GM23338 (cell line): Measurements from ENCODE around the gene SCP2. TPM values are rescaled to one million over a fixed set of nuclear protein-coding genes. Genes with fewer than 3 reads are reported as not detected.

Source experiments
- ATAC-seq: fragments of 200-7000 bp; cut with Tn5 transposase; 3 replicates; pipeline ENCODE4 v1.9.1; 2020
- DNase-seq: peaks from one replicate; pipeline ENCODE4 v3.0.0-alpha.2; 2015; ENCODE audit warnings: low spot score
- H2AFZ ChIP-seq: fragments of 200-600 bp; sonication (generic); 2 replicates; pipeline ENCODE4 v1.8.0; 2016; ENCODE audit warnings: antibody characterized with exemption, mild to moderate bottlenecking, moderate library complexity
- H3F3A ChIP-seq: fragments of 200-600 bp; sonication (generic); replicated peaks from 2 replicates; pipeline ENCODE4 v1.8.0; 2017; ENCODE audit warnings: antibody characterized with exemption, mixed run types, low read depth
- H3K27ac ChIP-seq: fragments of 200-600 bp; sonication (generic); 2 replicates; pipeline ENCODE4 v1.6.1; 2016; ENCODE audit warnings: low read depth
- H3K27me3 ChIP-seq: fragments of 200-600 bp; sonication (generic); 2 replicates; pipeline ENCODE4 v1.8.0; 2016; ENCODE audit warnings: mild to moderate bottlenecking, mixed run types, moderate library complexity; ENCODE audit not compliant: insufficient read depth
- H3K36me3 ChIP-seq: fragments of 200-600 bp; sonication (generic); 2 replicates; pipeline ENCODE4 v1.8.0; 2016; ENCODE audit warnings: mild to moderate bottlenecking; ENCODE audit not compliant: insufficient read depth
- H3K4me1 ChIP-seq: fragments of 200-600 bp; sonication (generic); 2 replicates; pipeline ENCODE4 v1.8.0; 2016; ENCODE audit warnings: mild to moderate bottlenecking, moderate library complexity; ENCODE audit not compliant: insufficient read depth
- H3K4me2 ChIP-seq: fragments of 200-600 bp; sonication (generic); 2 replicates; pipeline ENCODE4 v1.7.1; 2017; ENCODE audit warnings: mixed run types
- H3K4me3 ChIP-seq: fragments of 200-600 bp; sonication (generic); 2 replicates; pipeline ENCODE4 v1.6.1; 2016; ENCODE audit warnings: mixed run types
- H3K79me2 ChIP-seq: fragments of 200-600 bp; sonication (generic); replicated peaks from 2 replicates; pipeline ENCODE4 v1.8.0; 2017; ENCODE audit warnings: mild to moderate bottlenecking; ENCODE audit not compliant: insufficient read depth
- H3K9me2 ChIP-seq: fragments of 200-600 bp; sonication (generic); 2 replicates; pipeline ENCODE4 v1.8.0; 2017; ENCODE audit not compliant: insufficient read depth
- H4K20me1 ChIP-seq: fragments of 200-600 bp; sonication (generic); replicated peaks from 2 replicates; pipeline ENCODE4 v1.8.0; 2017; ENCODE audit warnings: mild to moderate bottlenecking; ENCODE audit not compliant: insufficient read depth
- H3K27ac Mint-ChIP-seq: 2 replicates; pipeline ENCODE4 v1.8.0; 2020; ENCODE audit warnings: inconsistent platforms, mild to moderate bottlenecking, moderate library complexity, mixed read lengths
- H3K27me3 Mint-ChIP-seq: 3 replicates; pipeline ENCODE4 v1.8.0; 2022; ENCODE audit warnings: low read depth, mild to moderate bottlenecking, moderate library complexity, mixed read lengths, inconsistent platforms; ENCODE audit not compliant: insufficient read depth, poor library complexity
- H3K36me3 Mint-ChIP-seq: 3 replicates; pipeline ENCODE4 v1.8.0; 2021; ENCODE audit warnings: low read depth, mild to moderate bottlenecking, inconsistent platforms, moderate library complexity, mixed read lengths
- H3K4me1 Mint-ChIP-seq: 3 replicates; pipeline ENCODE4 v1.8.0; 2020; ENCODE audit warnings: mild to moderate bottlenecking, inconsistent platforms, mixed read lengths
- H3K4me3 Mint-ChIP-seq: 3 replicates; pipeline ENCODE4 v1.8.0; 2021; ENCODE audit warnings: moderate library complexity, mild to moderate bottlenecking, inconsistent platforms, mixed read lengths
- H3K9me3 Mint-ChIP-seq: 3 replicates; pipeline ENCODE4 v1.8.0; 2020; ENCODE audit warnings: moderate library complexity, mild to moderate bottlenecking, inconsistent platforms, mixed read lengths
- CREB1 ChIP-seq: fragments of 250-450 bp; sonication (Bioruptor Pico); IDR thresholded peaks from 2 replicates; pipeline ENCODE4 v1.5.0; 2020; ENCODE audit warnings: low read depth, mild to moderate bottlenecking, moderate library complexity
- CTCF ChIP-seq, 2 experiments: fragments of 200-600 bp in 1 of 2; sonication (generic) in 1 of 2; conservative IDR thresholded peaks; 2 replicates each; pipeline versions ENCODE4 v1.5.1 to v1.6.1; 2016 to 2017; ENCODE audit warnings: antibody characterized with exemption in 2 of 2, low read depth in 2 of 2, mild to moderate bottlenecking in 2 of 2, moderate library complexity in 1 of 2
- ETS1 ChIP-seq: IDR thresholded peaks from 2 replicates; pipeline ENCODE4 v1.6.1; 2016; ENCODE audit warnings: antibody characterized with exemption
- EZH2 ChIP-seq: fragments of 200-600 bp; sonication (generic); IDR thresholded peaks from one replicate; pipeline ENCODE4 v1.8.0; 2017; ENCODE audit warnings: antibody characterized with exemption, mild to moderate bottlenecking, low read depth; ENCODE audit not compliant: unreplicated experiment
- EZH2phosphoT487 ChIP-seq: fragments of 200-600 bp; sonication (generic); IDR thresholded peaks from one replicate; pipeline ENCODE4 v1.8.1; 2018; ENCODE audit warnings: antibody characterized with exemption; ENCODE audit not compliant: unreplicated experiment
- JUNB ChIP-seq: IDR thresholded peaks from one replicate; pipeline ENCODE4 v1.6.1; 2016; ENCODE audit warnings: antibody characterized with exemption; ENCODE audit not compliant: unreplicated experiment
- NANOG ChIP-seq: IDR thresholded peaks from 2 replicates; pipeline ENCODE4 v1.6.1; 2016; ENCODE audit warnings: antibody characterized with exemption, borderline replicate concordance
- POLR2AphosphoS5 ChIP-seq: IDR thresholded peaks from 2 replicates; pipeline ENCODE4 v1.6.1; 2016; ENCODE audit warnings: antibody characterized with exemption, low read depth
- REST ChIP-seq: IDR thresholded peaks from one replicate; pipeline ENCODE4 v1.6.1; 2018; ENCODE audit warnings: antibody characterized with exemption; ENCODE audit not compliant: unreplicated experiment
- STAT1 ChIP-seq: IDR thresholded peaks from one replicate; pipeline ENCODE4 v1.6.1; 2016; ENCODE audit warnings: antibody characterized with exemption; ENCODE audit not compliant: unreplicated experiment
- ZNF114 ChIP-seq: fragments of 250-450 bp; sonication (Bioruptor Pico); IDR thresholded peaks from 2 replicates; pipeline ENCODE4 v1.5.0; 2020; ENCODE audit warnings: mild to moderate bottlenecking, moderate library complexity
- ZNF331 ChIP-seq: fragments of 250-450 bp; sonication (Bioruptor Pico); IDR thresholded peaks from 2 replicates; pipeline ENCODE4 v1.5.0; 2020; ENCODE audit warnings: low read depth, mild to moderate bottlenecking, moderate library complexity
- ZNF462 ChIP-seq: fragments of 250-450 bp; sonication (Bioruptor Pico); IDR thresholded peaks from 2 replicates; pipeline ENCODE4 v1.5.0; 2020; ENCODE audit warnings: mild to moderate bottlenecking, moderate library complexity
- polyA plus RNA-seq: library from polyadenylated mRNA; unstranded; fragments of >200 nt; fragmentation: Nextera tagmentation; extraction: Ambion mirVana; gene quantifications from 2 replicates; pipeline ENCODE4 v1.2.1, GENCODE V29; 2016
- total RNA-seq: library from RNA; depleted of rRNA; stranded (reverse); fragments of >200 nt; shearing (Covaris generic); gene quantifications from 2 replicates; pipeline ENCODE4 v1.2.3, GENCODE V29; 2014

SCP2 gene
- total and polyA plus RNA-seq, 2 experiments from 2014 or later = 66.3 to 116 TPM

GRCh38 chr1:52919051-52919722, 7.9 kb upstream of the SCP2 start:
- Mint-ChIP-seq H3K27me3 (peaks cover 30% of the 10 kb centered on the region), H3K27ac (no peak overlapping the region), H3K36me3 (peaks cover 7% of the 10 kb centered on the region; the same call in 2 of the 3 replicates), H3K4me3 (no peak overlapping the region), H3K9me3 (peaks cover 12% of the 10 kb centered on the region; the same call in 2 of the 3 replicates), H3K4me1 (no peaks in the 10 kb centered on the region)
- Histone ChIP-seq H3F3A (no peaks in the 10 kb centered on the region; the same call in 1 of the 2 replicates), H3K36me3 (no peaks in the 10 kb centered on the region), H3K4me2 (no peak overlapping the region), H3K79me2 (no peaks in the 10 kb centered on the region), H2AFZ (no peak overlapping the region), H3K27me3 (peaks cover 35% of the 10 kb centered on the region), H3K9me2 (no peaks in the 10 kb centered on the region), H3K4me3 (no peak overlapping the region), H3K27ac (no peak overlapping the region), H3K4me1 (no peaks in the 10 kb centered on the region), H4K20me1 (no peaks in the 10 kb centered on the region)
- DNase-seq (no peak), ATAC-seq (no peak)
- no peak for TF ChIP-seq NANOG
- TF ChIP-seq ETS1 = no peak
- TF ChIP-seq ZNF114 = no peak
- no peak for TF ChIP-seq CREB1
- TF ChIP-seq CTCF (conservative IDR thresholded peaks at IDR 0.05; ENCODE audit: low read depth in 2 of 2) = no peak
- no peak for TF ChIP-seq ZNF462 (CRISPR knock-in tag)
- no peak for TF ChIP-seq EZH2
- no peak for TF ChIP-seq JUNB
- TF ChIP-seq ZNF331 (CRISPR knock-in tag) = no peak
- no peak for TF ChIP-seq STAT1
- no peak for TF ChIP-seq POLR2AphosphoS5
- no peak for TF ChIP-seq EZH2phosphoT487
- no peak for TF ChIP-seq REST
